Thoracic aorta (tissue), 2 donors: ENCODE measurements around the gene RIN2. TPM values are rescaled to one million over a fixed set of nuclear protein-coding genes. Genes with fewer than 3 reads are reported as not detected.
A peak's percentile ranks its signal among the peaks of the same experiment; 100 is the strongest.

ENCODE experiments used
- ATAC-seq: fragments of 150-250 bp; one replicate; pipeline ENCODE4 v1.8.0; 2017; ENCODE audit warnings: low read depth; ENCODE audit not compliant: insufficient number of reproducible peaks, low FRiP score
- DNase-seq: peaks from one replicate; pipeline ENCODE4 v3.0.0-alpha.2; 2020; ENCODE audit warnings: low spot score
- H3K27ac ChIP-seq, 2 donors: fragments of 200-600 bp; sonication (generic); 1 replicate in 1 of 2; 2 replicates in 1 of 2; pipeline ENCODE4 v1.5.1; 2016; ENCODE audit warnings: mild to moderate bottlenecking in 2 of 2, moderate library complexity in 2 of 2
- H3K27me3 ChIP-seq: fragments of 200-600 bp; sonication (generic); replicated peaks from 2 replicates; pipeline ENCODE4 v1.6.0; 2016; ENCODE audit warnings: mild to moderate bottlenecking; ENCODE audit not compliant: insufficient read depth
- H3K36me3 ChIP-seq: fragments of 200-600 bp; sonication (generic); one replicate; pipeline ENCODE4 v1.5.1; 2016
- H3K4me1 ChIP-seq, 2 donors: fragments of 200-600 bp; sonication (generic); 1 replicate in 1 of 2; 2 replicates in 1 of 2; pipeline versions ENCODE4 v1.5.1 to v1.6.0; 2016; ENCODE audit warnings: low read depth in 2 of 2, mild to moderate bottlenecking in 1 of 2; ENCODE audit not compliant: control insufficient read depth in 1 of 2
- H3K4me3 ChIP-seq: fragments of 200-600 bp; sonication (generic); 2 replicates; pipeline ENCODE4 v1.5.1; 2016; ENCODE audit warnings: mild to moderate bottlenecking
- H3K9me3 ChIP-seq: fragments of 200-600 bp; sonication (generic); 2 replicates; pipeline ENCODE4 v1.5.1; 2016
- CTCF ChIP-seq: fragments of 200-600 bp; sonication (generic); IDR thresholded peaks from one replicate; pipeline ENCODE4 v1.5.1; 2019; ENCODE audit warnings: antibody characterized with exemption
- total RNA-seq, 2 donors: library from RNA; depleted of rRNA; stranded (reverse); fragments of >200 nt; gene quantifications; one replicate each; pipeline versions ENCODE4 v1.1.0 to v1.2.3, GENCODE V29; 2016

The RIN2 gene
- total RNA-seq, 2 donors from 2014 or later: 60.9 to 121 TPM

- Histone ChIP-seq H3K9me3 (no peaks in the 10 kb centered on the region), H3K4me3 (no peak overlapping the region), H3K27me3 (no peaks in the 10 kb centered on the region), H3K4me1 (peaks cover 19 to 39% of the 10 kb centered on the region in 2 donors), H3K36me3 (no peaks in the 10 kb centered on the region), H3K27ac (no peak overlapping the region)
- DNase-seq (no peak), ATAC-seq (no peak)
- TF ChIP-seq CTCF: no peak
These were observed 16.3 kb downstream of the RIN2 start for GRCh38 chr20:19774135-19774933.

- Histone ChIP-seq H3K4me3 (no peak overlapping the region), H3K27me3 (no peaks in the 10 kb centered on the region), H3K36me3 (no peaks in the 10 kb centered on the region), H3K27ac (peak overlapping the region in 1 of 2 donors; percentile 20), H3K4me1 (peaks cover 19 to 39% of the 10 kb centered on the region in 2 donors), H3K9me3 (no peaks in the 10 kb centered on the region)
- no peak for DNase-seq
- no peak for ATAC-seq
- TF ChIP-seq CTCF: no peak
These were observed 17.5 kb downstream of the RIN2 start for GRCh38 chr20:19775353-19776253.

GRCh38 chr20:19777315-19777714 is 19.3 kb downstream of the RIN2 start:
- no peak overlapping the region for H3K4me3 ChIP-seq
- H3K36me3 ChIP-seq: no peaks in the 10 kb centered on the region
- H3K4me1 ChIP-seq: peaks cover 19 to 39% of the 10 kb centered on the region in 2 donors
- no peaks in the 10 kb centered on the region for H3K27me3 ChIP-seq
- TF ChIP-seq CTCF: no peak
- DNase-seq (no peak), ATAC-seq (no peak)
- H3K9me3 ChIP-seq: no peaks in the 10 kb centered on the region
- H3K27ac ChIP-seq: peak overlapping the region in 1 of 2 donors; percentile 53

- no peak for TF ChIP-seq CTCF
- H3K4me3 ChIP-seq: no peak overlapping the region
- no peaks in the 10 kb centered on the region for H3K9me3 ChIP-seq
- no peaks in the 10 kb centered on the region for H3K36me3 ChIP-seq
- H3K27me3 ChIP-seq: no peaks in the 10 kb centered on the region
- DNase-seq (no peak), ATAC-seq (no peak)
- H3K27ac ChIP-seq: peak overlapping the region in 1 of 2 donors; percentile 53
- H3K4me1 ChIP-seq: peaks cover 19 to 39% of the 10 kb centered on the region in 2 donors
These were observed 19.9 kb downstream of the RIN2 start for GRCh38 chr20:19777981-19778380.

- Histone ChIP-seq H3K36me3 (no peaks in the 10 kb centered on the region), H3K9me3 (no peaks in the 10 kb centered on the region), H3K4me3 (no peak overlapping the region), H3K27ac (peak overlapping the region in 1 of 2 donors; percentile 53), H3K4me1 (peaks cover 19 to 39% of the 10 kb centered on the region in 2 donors), H3K27me3 (no peaks in the 10 kb centered on the region)
- ATAC-seq (no peak), DNase-seq (no peak)
- no peak for TF ChIP-seq CTCF
These were observed 20.3 kb downstream of the RIN2 start for GRCh38 chr20:19778404-19778803.
